Osteocyte (in vitro differentiated cells): ENCODE results near the gene ATG5. TPM values are rescaled to one million over a fixed set of nuclear protein-coding genes. Genes with fewer than 3 reads are reported as not detected.

Experiments used
- DNase-seq: peaks from one replicate; pipeline ENCODE4 v3.0.0; 2021; ENCODE audit warnings: mixed read lengths; ENCODE audit not compliant: unreplicated experiment; ENCODE audit errors: extremely low spot score
- H3K27ac Mint-ChIP-seq: one replicate; pipeline ENCODE4 v1.8.0; 2021; ENCODE audit warnings: mild to moderate bottlenecking, mixed read lengths; ENCODE audit not compliant: unreplicated experiment
- H3K27me3 Mint-ChIP-seq: one replicate; pipeline ENCODE4 v1.8.0; 2021; ENCODE audit warnings: mixed read lengths; ENCODE audit not compliant: unreplicated experiment
- H3K36me3 Mint-ChIP-seq: one replicate; pipeline ENCODE4 v1.8.0; 2021; ENCODE audit warnings: mixed read lengths; ENCODE audit not compliant: unreplicated experiment
- H3K4me1 Mint-ChIP-seq: one replicate; pipeline ENCODE4 v1.8.0; 2021; ENCODE audit warnings: mixed read lengths; ENCODE audit not compliant: unreplicated experiment
- H3K4me3 Mint-ChIP-seq: one replicate; pipeline ENCODE4 v1.8.0; 2021; ENCODE audit warnings: mild to moderate bottlenecking, moderate library complexity, mixed read lengths; ENCODE audit not compliant: unreplicated experiment
- H3K9me3 Mint-ChIP-seq: one replicate; pipeline ENCODE4 v1.8.0; 2021; ENCODE audit warnings: mixed read lengths; ENCODE audit not compliant: unreplicated experiment
- CTCF ChIP-seq: fragments of 200-600 bp; sonication (generic); IDR thresholded peaks from 2 replicates; pipeline ENCODE4 v1.5.0; 2021; ENCODE audit warnings: antibody characterized with exemption, mild to moderate bottlenecking, moderate library complexity
- total RNA-seq: library from RNA; stranded (reverse); gene quantifications from 2 replicates; pipeline ENCODE4 v1.2.1, GENCODE V29; 2021

Gene ATG5
- total RNA-seq, 1 donor from 2014 or later: 26.0 TPM

GRCh38 chr6:106143665-106144064 lies 181.9 kb downstream of the ATG5 start:
- Mint-ChIP-seq H3K9me3 (no peaks in the 10 kb centered on the region), H3K27ac (no peak overlapping the region), H3K4me3 (no peak overlapping the region), H3K36me3 (no peaks in the 10 kb centered on the region), H3K27me3 (peaks cover 6% of the 10 kb centered on the region), H3K4me1 (peaks cover 1% of the 10 kb centered on the region)
- TF ChIP-seq CTCF: no peak
- no peak for DNase-seq

- no peak overlapping the region for H3K4me3 Mint-ChIP-seq
- peaks cover 6% of the 10 kb centered on the region for H3K27me3 Mint-ChIP-seq
- H3K27ac Mint-ChIP-seq: no peak overlapping the region
- no peaks in the 10 kb centered on the region for H3K9me3 Mint-ChIP-seq
- no peak for TF ChIP-seq CTCF
- no peaks in the 10 kb centered on the region for H3K36me3 Mint-ChIP-seq
- no peak for DNase-seq
- H3K4me1 Mint-ChIP-seq: peaks cover 1% of the 10 kb centered on the region
Measured at GRCh38 chr6:106142876-106143431, 182.6 kb downstream of the ATG5 start.

GRCh38 chr6:106141441-106142237 lies 183.9 kb downstream of the ATG5 start:
- Mint-ChIP-seq H3K4me3 (no peak overlapping the region), H3K27me3 (peaks cover 6% of the 10 kb centered on the region), H3K27ac (no peak overlapping the region), H3K4me1 (peaks cover 1% of the 10 kb centered on the region), H3K9me3 (no peaks in the 10 kb centered on the region), H3K36me3 (no peaks in the 10 kb centered on the region)
- no peak for DNase-seq
- TF ChIP-seq CTCF: no peak

- Mint-ChIP-seq H3K4me3 (no peak overlapping the region), H3K27me3 (no peaks in the 10 kb centered on the region), H3K36me3 (no peaks in the 10 kb centered on the region), H3K9me3 (no peaks in the 10 kb centered on the region), H3K27ac (no peak overlapping the region), H3K4me1 (no peaks in the 10 kb centered on the region)
- no peak for TF ChIP-seq CTCF
- no peak for DNase-seq
Measured at GRCh38 chr6:106138151-106138550, 187.4 kb downstream of the ATG5 start.

GRCh38 chr6:106136845-106137244 lies 188.7 kb downstream of the ATG5 start:
- H3K4me1 Mint-ChIP-seq: no peaks in the 10 kb centered on the region
- no peak overlapping the region for H3K4me3 Mint-ChIP-seq
- TF ChIP-seq CTCF: no peak
- no peaks in the 10 kb centered on the region for H3K9me3 Mint-ChIP-seq
- no peaks in the 10 kb centered on the region for H3K27me3 Mint-ChIP-seq
- H3K27ac Mint-ChIP-seq: no peak overlapping the region
- DNase-seq: no peak
- no peaks in the 10 kb centered on the region for H3K36me3 Mint-ChIP-seq
